OCI-LY3 (cell line): Measurements from ENCODE around the gene ZNF791.

Experiments
- CTCF ChIP-seq: fragments of 200-600, 300-600 bp; sonication (generic); IDR thresholded peaks from 2 replicates; pipeline ENCODE4 v1.5.1; 2014; ENCODE audit warnings: antibody characterized with exemption, low read length, low read depth
- EZH2phosphoT487 ChIP-seq: fragments of 200-600 bp; shearing (Covaris generic); IDR thresholded peaks from 2 replicates; pipeline ENCODE4 v1.6.1; 2018; ENCODE audit warnings: antibody characterized with exemption, mixed run types, low read depth

GRCh38 chr19:12669270-12670158, 58.8 kb downstream of the ZNF791 start:
- TF ChIP-seq CTCF (no peak), EZH2phosphoT487 (no peak)
